ENCODE results near the gene TDRD6.

TDRD6 gene

DNA sequence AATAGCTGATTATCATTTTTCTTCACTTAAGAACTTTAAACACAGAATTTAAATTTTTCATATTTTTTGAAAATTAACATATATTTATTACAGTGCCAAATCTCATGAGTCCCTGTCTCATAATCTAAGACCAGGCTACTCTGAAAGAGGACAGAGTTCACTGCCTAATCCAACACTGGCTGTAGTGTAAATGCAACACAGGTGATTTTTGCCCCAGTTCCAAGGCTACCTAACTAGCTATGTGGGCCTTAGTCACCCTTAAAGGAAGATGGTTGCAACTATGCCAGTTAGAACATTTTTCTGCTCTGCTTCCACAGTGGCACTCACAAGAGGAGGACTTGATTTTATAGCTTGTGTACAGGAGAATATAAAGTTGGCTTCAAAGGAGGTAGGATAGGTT is 30.0 kb upstream of the TDRD6 start:
- TF ChIP-seq POLR2A (IDR thresholded peaks at IDR 0.05; ENCODE audit: low read length), result no peak
- TF ChIP-seq GATA1 (IDR thresholded peaks at IDR 0.05; ENCODE audit: low read depth, low read length), result no peak
- no peak for DNase-seq

DNA sequence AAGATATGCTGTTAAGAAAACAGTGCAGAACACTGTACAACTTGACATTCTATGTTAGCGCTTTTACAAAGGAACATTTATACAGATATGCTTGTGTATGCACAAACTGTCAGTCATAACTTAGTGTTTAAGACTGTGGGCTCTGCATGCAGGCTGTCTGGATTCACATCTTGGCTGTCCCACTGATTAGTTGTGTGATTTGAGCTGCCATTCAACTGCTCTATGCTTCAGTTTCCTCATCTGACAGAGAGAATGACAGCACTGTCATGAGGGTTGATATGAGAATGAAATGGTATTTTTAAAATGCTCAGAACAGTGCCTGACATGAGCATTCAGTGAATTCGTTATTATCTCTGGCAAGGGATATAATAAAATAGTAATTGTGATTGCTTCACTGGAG is 26.2 kb upstream of the TDRD6 start:
- TF ChIP-seq GATA1 (IDR thresholded peaks at IDR 0.05; ENCODE audit: low read depth, low read length) (no peak), POLR2A (IDR thresholded peaks at IDR 0.05; ENCODE audit: low read length) (no peak)
- no peak for DNase-seq

DNA sequence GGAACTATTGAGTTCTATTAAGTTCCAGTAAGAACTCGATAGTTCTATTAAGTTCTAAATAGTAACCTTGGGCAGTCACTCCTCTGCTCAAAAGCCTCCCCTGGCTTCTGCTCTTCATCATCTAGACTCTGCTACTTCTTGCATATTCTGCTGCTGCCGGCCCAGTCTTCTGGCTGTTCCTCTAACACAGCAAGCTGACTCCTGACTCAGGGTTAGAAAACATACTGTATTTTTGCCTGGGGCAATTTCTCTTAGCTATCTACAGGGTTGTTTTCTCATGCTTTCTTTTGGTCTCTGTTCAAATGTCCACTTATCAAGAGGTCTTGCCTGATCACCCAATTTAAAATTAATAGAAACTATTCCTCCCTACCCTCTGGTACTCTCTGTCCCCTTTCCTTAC is 20.3 kb upstream of the TDRD6 start:
- DNase-seq, result no peak
- TF ChIP-seq POLR2A (IDR thresholded peaks at IDR 0.05; ENCODE audit: low read length) (no peak), GATA1 (IDR thresholded peaks at IDR 0.05; ENCODE audit: low read depth, low read length) (no peak)

DNA sequence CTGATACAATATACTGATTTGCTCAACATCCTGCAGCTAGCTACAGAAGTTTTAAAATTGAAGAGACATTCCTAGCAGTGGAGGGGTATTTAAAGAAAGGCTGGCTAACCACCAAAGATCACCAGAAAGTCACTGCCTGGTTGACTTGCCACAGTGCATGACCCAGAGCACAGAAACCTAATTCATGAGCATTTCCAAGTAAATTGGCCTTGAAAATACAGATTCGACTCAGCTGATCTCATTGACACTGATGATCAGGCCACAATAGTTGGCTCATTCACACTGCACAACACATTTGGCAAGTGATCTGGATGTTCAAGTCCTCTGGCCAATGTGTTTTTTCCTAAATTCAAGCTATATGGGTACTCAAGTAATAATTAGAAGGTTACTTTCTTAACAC is 13.3 kb upstream of the TDRD6 start:
- no peak for DNase-seq
- TF ChIP-seq GATA1 (IDR thresholded peaks at IDR 0.05; ENCODE audit: low read depth, low read length) (no peak), POLR2A (IDR thresholded peaks at IDR 0.05; ENCODE audit: low read length) (no peak)

DNA sequence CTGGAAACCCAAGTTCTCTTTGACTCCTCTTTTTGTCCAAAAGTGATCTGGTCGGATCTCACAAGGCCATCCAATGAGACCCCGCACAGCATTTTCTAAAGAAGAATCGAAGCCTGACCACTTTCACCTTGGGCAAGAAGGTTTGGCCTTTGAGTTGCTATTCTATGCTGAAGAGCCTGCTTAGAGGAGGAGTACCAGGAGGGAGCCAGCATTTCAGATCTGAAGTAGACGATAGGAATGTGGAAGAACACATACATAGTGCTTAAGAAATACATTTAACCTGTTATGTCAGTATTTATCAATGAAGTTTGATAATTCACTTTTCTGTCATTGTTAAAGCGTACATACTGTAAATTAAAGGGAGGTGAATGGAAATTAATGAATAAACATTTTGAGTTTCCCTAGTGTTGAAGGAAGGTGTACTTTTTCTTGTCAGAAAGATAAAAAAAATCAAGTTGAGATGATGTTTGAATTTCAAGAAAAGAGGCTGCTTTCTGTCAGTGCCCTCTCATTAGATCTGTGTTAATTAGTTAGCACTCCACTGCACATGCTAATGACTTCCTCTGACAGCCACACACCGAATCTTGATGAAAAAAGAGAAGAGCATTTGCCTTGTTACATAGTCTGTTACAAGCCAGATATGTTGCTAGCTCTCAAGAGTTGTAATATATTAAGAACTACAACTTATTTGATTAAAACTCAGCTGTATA is 10.9 kb upstream of the TDRD6 start:
- DNase-seq, result no peak

DNA sequence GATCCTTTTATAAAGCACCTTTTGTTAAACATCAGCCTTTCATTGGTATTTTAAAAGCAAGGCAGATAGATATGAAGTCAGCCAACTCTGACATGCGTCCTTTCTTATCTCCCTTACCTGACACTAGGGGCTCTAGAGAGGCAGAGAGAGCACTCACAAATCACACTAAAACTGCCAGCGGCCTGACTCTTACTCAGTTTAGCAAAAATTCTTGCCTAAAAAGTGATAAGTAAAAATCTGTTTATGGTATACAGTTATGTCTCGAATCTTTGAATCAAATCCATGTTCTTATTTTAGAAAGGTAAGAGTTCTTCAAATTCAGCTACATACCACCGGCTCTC is 10.4 kb upstream of the TDRD6 start:
- no peak for TF ChIP-seq GATA1 (IDR thresholded peaks at IDR 0.05; ENCODE audit: low read depth, low read length)
- no peak for DNase-seq

More for the DNA sequence above, 10.9 kb upstream of the TDRD6 start:
- no peak for TF ChIP-seq GATA1 (IDR thresholded peaks at IDR 0.05; ENCODE audit: low read depth, low read length)
- TF ChIP-seq POLR2A (IDR thresholded peaks at IDR 0.05; ENCODE audit: low read length), result no peak

DNA sequence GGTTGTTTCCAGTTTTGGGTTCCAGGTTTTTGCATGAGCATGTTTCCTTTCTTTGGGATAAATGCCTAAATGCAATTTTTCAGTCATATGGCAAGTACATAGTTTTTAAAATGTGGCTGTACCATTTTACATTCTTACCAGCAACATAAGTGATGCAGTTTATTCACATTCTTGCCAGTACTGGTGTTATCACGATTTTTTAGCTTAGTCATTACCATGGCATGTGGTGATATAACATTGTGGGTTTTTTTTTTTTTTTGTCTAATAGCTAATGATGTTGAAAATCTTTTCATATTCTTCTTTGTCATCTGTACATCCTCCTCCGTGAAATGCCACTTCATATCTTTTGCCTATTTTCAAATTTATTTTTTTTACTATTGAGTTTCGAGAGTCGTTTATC is 2.9 kb upstream of the TDRD6 start:
- DNase-seq, result no peak
- TF ChIP-seq GATA1 (IDR thresholded peaks at IDR 0.05; ENCODE audit: low read depth, low read length) (no peak), POLR2A (IDR thresholded peaks at IDR 0.05; ENCODE audit: low read length) (no peak)

DNA sequence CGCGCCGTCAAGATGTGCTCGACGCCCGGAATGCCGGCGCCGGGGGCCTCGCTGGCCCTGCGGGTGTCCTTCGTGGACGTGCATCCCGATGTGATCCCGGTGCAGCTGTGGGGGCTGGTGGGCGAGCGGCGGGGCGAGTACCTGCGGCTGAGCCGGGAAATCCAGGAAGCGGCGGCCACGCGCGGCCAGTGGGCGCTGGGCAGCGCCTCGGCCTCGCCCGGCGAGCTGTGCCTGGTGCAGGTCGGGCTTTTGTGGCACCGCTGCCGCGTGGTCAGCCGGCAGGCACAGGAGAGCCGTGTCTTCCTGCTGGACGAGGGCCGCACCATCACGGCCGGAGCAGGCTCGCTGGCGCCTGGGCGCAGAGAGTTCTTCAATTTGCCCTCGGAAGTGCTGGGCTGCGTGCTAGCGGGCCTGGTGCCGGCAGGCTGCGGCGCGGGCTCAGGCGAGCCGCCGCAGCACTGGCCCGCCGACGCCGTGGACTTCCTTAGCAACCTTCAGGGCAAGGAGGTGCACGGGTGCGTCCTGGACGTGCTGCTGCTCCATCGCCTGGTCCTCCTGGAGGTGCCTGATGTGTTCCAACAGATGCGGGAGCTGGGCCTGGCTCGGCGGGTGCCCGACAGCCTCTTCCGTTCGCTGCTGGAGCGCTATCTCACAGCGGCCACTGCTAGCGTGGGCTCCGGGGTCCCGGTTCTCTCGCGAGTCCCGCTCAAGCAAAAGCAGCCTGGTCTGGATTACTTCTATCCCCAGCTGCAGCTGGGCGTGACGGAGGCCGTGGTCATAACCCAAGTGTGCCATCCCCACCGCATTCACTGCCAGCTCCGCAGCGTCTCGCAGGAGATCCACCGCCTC is 656 bp downstream of the TDRD6 start:
- TF ChIP-seq GATA1 (IDR thresholded peaks at IDR 0.05; ENCODE audit: low read depth, low read length) (no peak), POLR2A (IDR thresholded peaks at IDR 0.05; ENCODE audit: low read length) (no peak)
- DNase-seq, result no peak

DNA sequence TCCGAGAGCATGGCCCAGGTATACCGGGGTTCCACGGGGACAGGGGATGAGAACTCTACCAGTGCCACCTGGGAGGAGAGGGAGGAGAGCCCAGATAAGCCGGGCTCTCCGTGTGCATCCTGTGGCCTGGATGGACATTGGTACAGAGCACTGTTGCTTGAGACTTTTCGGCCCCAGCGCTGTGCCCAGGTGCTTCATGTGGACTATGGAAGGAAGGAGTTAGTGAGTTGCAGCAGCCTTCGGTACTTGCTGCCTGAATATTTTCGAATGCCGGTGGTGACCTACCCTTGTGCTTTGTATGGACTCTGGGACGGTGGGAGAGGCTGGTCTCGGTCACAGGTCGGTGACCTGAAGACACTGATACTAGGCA is 1.3 kb downstream of the TDRD6 start:
- no peak for TF ChIP-seq POLR2A (IDR thresholded peaks at IDR 0.05; ENCODE audit: low read length)
- TF ChIP-seq GATA1 (IDR thresholded peaks at IDR 0.05; ENCODE audit: low read depth, low read length), result no peak
- DNase-seq, result no peak

DNA sequence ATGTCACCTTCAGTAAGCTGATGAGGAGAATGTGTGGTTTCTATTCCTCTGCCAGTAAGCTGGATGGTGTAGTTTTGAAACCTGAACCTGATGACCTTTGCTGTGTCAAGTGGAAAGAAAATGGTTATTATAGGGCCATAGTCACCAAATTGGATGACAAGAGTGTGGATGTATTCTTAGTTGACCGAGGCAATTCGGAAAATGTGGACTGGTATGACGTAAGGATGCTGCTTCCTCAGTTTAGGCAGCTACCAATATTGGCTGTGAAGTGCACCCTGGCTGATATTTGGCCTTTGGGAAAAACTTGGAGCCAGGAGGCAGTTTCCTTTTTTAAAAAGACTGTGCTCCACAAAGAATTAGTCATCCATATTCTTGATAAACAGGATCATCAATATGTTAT is 2.0 kb downstream of the TDRD6 start:
- TF ChIP-seq POLR2A (IDR thresholded peaks at IDR 0.05; ENCODE audit: low read length) (no peak), GATA1 (IDR thresholded peaks at IDR 0.05; ENCODE audit: low read depth, low read length) (no peak)
- no peak for DNase-seq

DNA sequence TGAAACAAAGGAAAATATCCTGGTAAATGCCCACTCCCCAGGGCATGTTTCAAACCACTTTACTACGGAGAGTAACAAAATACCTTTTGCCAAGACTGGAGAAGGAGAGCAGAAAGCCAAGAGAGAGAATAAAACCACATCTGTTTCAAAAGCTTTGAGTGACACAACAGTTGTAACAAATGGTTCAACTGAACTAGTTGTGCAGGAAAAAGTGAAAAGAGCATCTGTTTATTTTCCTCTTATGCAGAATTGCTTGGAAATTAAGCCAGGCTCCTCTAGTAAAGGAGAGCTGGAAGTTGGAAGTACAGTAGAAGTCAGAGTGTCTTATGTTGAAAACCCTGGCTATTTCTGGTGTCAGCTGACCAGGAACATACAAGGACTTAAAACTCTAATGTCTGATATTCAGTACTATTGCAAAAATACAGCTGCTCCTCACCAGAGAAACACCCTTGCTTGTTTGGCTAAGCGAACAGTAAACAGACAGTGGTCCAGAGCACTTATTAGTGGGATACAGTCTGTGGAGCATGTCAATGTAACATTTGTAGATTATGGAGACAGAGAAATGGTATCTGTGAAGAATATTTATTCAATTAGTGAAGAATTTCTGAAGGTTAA is 2.6 kb downstream of the TDRD6 start:
- DNase-seq, result no peak
- TF ChIP-seq GATA1 (IDR thresholded peaks at IDR 0.05; ENCODE audit: low read depth, low read length), result no peak
- TF ChIP-seq POLR2A (IDR thresholded peaks at IDR 0.05; ENCODE audit: low read length), result no peak

DNA sequence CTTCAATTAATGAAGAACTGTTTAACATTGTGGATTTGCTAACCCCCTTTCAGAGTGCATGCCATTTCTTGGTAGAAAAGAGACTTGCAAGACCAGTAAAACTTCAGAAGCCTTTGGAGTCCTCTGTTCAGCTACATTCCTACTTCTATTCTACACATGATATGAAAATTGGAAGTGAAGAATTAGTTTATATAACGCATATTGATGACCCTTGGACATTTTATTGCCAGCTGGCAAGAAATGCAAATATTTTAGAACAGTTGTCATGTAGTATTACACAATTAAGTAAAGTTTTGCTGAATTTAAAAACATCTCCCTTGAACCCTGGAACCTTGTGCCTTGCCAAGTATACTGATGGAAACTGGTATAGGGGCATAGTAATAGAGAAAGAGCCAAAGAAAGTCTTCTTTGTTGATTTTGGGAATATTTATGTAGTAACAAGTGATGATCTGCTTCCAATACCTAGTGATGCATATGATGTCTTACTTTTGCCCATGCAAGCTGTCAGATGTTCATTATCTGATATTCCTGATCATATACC is 3.3 kb downstream of the TDRD6 start:
- DNase-seq, result no peak

DNA sequence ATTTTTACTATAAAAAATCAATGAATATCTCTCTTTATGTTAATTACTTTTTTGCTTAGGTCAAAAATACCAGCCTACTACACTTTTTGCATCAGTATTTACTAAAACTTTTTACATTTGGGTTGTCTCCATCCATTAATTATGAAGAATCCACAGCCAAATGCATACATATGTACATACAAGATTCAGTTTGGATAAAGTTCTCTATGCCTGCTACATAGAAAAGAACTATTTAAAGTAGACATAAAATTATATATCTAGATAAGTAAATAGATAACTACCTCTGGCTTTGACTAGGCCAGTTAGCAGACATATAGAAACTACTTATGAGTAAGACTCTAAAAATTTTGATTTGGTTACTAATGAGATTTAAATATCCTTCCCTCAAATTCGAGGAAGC is 12.3 kb downstream of the TDRD6 start:
- TF ChIP-seq POLR2A (IDR thresholded peaks at IDR 0.05; ENCODE audit: low read length) (no peak), GATA1 (IDR thresholded peaks at IDR 0.05; ENCODE audit: low read depth, low read length) (no peak)
- DNase-seq, result no peak

More for the DNA sequence above, 3.3 kb downstream of the TDRD6 start:
- TF ChIP-seq POLR2A (IDR thresholded peaks at IDR 0.05; ENCODE audit: low read length) (no peak), GATA1 (IDR thresholded peaks at IDR 0.05; ENCODE audit: low read depth, low read length) (no peak)

DNA sequence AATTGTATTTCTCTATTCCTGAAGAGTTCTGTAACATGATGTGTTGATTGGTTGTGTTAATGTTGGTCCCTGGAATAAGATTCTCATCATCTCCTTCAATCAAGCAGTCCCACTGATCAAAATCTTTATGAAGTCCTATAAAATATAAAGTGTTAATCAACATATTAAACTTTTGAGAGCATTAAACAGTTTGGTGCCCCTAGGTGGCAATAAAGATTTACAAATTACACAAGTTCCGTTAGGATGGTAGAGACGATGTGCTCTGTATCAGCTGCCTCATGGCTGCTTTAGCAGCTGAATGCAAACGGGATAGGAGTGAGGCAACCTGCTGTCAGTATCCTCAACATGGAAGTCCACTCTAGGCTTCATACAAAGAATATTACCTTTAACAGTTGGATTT is 16.9 kb downstream of the TDRD6 start:
- TF ChIP-seq POLR2A (IDR thresholded peaks at IDR 0.05; ENCODE audit: low read length) (no peak), GATA1 (IDR thresholded peaks at IDR 0.05; ENCODE audit: low read depth, low read length) (no peak)
- DNase-seq, result no peak

Measured in erythroblast (primary cell).